HT1080 (cell line): Measurements from ENCODE around the gene RASL10A. TPM values are rescaled to one million over a fixed set of nuclear protein-coding genes. Genes with fewer than 3 reads are reported as not detected.
"Not testable (repeated sequence)": the region's sequence is repeated elsewhere in the genome, so short reads cannot be mapped to it uniquely, and the experiment has no call there.

Source experiments
- DNase-seq: peaks from one replicate; pipeline ENCODE4 v3.0.0-alpha.2; 2015; ENCODE audit warnings: low read depth
- polyA plus RNA-seq, 2 experiments: library from polyadenylated mRNA; depleted of rRNA; stranded (reverse); fragments of >200 nt; gene quantifications; 2 replicates each; pipeline ENCODE4 v1.2.3, GENCODE V29; 2015
- total RNA-seq: library from RNA; depleted of rRNA; stranded (reverse); fragments of >200 nt; shearing (Covaris generic); gene quantifications from 2 replicates; pipeline ENCODE4 v1.2.3, GENCODE V29; 2014; rRNA removed

The RASL10A gene, protein sequence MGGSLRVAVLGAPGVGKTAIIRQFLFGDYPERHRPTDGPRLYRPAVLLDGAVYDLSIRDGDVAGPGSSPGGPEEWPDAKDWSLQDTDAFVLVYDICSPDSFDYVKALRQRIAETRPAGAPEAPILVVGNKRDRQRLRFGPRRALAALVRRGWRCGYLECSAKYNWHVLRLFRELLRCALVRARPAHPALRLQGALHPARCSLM
- total RNA-seq: 1.5 and 3.6 TPM in 2 replicates
- polyA plus RNA-seq (2015; cell fraction: cytosol; rRNA removed): 0.34 TPM in 1 of 2 replicates, not detected in the other
- polyA plus RNA-seq (2015; cell fraction: nucleus; rRNA removed): 2.2 and 3.7 TPM in 2 replicates

DNA sequence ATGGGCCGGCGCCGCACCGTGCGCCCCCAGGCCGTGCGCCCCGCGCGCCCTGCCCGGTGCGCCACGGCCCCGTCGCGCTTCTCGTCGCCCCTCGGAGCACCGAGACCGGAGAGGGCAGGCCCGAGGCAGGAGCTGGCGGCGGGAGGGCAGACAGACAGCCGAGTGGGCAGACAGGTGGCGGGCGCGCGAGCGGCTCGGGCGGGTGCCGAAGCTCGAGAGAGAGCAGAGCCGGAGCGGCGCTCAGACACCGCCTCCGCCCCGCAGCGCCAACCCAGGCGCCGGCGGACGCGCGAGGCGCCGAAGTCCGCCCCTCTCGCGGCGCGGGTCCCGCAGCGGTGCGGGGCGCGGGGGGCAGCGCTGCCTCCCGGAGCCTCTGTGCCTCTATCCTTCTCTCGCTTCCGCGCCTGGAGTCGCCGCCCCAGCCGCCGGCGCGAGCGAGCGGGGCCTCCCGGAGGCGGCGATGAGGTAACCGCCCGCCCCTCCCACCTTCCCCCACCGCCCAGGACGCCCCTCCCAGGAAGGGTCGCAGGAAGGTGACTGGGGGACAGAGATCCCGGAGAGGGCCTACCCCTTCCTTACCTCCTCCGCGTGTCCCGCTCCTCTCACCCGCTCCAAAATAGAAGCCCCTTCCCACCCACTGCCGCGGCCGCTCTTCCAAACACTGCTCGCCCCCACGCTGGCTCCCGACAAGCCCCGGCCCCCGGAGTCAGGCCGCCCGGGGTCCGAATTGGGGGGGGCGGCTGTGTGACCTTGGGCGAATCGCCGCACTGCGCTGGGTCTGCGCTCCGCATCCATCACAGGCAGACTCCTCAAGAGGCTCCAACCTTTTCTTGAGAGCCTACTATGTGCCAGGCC, at the start of gene RASL10A:
Gene RASL10A, minus strand, starts transcription at position 412 of the 855 bp plus-strand sequence. CDS start 451 bp downstream, outside the sequence.
- no peak for DNase-seq

DNA sequence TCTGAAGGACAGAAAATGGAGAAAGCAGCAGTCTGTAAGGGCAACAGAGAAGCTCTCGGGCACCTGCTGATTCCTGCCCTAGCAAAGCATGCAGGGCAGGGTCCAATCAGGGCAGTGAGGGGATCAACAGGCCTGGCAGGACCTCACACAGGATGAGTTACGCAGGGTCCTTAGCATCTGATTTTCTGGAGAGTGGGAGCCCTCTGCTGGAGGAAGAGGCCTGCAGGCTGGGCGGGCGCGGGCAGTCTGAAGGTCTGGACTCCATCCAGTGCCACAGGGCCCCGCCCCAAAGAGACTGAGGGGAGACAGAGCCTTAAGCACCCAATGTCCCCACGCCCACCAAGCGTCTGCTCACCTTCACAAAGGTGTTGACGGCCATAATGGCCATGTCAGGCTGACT, 44.0 kb upstream of the RASL10A start:
- peak; percentile 73 for DNase-seq

DNA sequence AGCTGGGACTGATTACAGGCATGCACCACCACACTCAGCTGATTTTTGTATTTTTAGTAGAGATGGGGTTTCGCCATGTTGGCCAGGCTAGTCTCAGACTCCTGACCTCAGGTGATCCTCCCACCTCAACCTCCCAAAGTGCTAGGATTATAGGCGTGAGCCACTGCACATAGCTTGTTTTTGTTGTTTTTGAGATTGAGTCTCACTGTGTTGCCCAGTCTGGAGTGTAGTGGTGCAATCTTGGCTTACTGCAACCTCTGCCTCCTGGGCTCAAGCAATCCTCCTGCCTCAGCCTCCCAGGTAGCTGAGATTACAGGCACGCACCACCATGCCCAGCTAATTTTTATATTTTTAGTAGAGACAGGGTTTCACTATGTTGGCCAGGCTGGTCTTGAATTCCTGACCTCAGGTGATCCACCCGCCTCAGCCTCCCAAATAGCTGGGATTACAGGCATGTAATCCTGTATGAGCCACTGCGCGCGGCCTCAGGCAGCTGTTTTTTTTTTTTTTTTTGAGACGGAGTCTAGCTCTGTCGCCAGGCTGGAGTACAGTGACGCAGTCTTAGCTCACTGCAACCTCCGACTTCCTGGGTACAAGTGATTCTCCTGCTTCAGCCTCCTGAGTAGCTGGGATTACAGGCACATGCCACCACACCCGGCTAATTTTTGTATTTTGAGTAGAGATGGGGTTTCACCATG, 41.8 kb upstream of the RASL10A start:
- not testable (repeated sequence) for DNase-seq

DNA sequence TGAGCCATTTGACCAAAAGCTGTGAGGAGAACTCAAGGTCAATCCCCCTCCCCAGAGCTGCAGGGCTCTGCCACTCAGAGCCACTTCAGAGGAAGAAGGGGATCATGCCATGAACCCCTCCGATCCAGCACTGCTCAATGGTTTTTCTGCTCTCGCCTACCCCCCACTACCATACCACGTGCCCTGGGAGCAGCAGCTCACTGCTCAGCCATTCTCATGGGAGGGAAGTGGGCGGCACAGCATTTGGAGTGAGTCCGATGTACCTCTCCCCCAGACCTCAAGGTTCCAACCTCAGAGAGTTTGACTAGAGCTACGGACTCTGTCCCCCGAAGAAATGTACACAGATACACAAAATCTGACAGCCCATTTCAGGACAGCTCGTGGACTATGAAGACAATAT, 38.4 kb upstream of the RASL10A start:
- DNase-seq: no peak

DNA sequence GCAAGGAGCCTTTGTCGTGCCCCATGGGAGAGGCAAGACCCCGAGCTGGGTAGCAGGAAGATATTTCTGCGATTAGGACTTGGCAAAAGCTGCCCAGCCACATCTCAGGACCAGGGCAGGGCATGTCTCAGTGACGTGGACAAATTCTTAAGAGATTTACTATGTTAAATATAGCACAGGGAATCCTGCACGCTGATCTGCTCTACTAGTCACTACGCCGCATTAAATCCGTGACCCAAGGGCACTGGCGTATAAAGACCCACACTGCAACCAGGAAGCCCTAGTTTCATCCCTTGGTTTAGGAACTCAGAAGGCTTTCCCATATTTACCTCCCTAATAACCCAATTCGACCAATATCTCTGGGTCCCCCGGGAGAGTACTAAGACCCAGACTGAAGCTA, 37.8 kb upstream of the RASL10A start:
- no peak for DNase-seq

DNA sequence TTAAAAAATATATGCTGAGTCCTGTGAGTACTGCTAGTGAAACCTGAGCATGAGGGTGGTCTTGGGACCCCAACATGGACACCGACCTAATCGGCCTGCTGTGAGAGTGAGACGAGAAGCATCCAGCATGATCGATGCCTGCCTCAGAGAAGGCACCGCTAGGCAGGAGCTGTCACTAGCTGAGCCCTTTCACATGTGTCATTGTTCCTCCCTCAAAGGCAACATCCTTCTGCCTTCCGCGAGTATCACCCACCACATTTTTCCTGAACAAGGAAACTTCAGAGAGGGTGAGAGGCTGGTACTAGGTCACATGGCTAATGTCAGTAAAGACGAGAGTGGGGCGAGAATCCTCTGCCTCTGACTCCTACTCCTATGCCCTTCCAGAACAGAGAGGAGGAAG, 37.3 kb upstream of the RASL10A start:
- no peak for DNase-seq

DNA sequence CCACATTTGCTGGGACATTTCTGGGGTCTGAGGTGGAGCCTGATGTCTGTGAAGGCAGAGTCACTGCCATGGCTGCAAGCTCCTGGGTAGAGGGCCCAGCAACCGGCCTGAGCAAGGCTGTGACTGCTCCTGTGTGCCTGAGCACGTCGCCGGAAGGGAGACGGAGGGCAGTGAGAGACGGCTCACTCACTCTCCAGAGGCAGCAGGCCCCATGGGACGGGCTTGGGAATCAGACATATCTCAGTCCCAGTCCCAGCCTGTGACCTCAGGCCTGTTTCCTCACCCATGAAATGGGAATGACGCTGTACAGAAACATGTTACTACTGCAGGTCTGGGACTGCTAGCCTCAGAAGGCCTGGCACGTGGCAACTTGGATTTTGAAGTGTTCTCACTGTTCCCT, 36.4 kb upstream of the RASL10A start:
- no peak for DNase-seq

DNA sequence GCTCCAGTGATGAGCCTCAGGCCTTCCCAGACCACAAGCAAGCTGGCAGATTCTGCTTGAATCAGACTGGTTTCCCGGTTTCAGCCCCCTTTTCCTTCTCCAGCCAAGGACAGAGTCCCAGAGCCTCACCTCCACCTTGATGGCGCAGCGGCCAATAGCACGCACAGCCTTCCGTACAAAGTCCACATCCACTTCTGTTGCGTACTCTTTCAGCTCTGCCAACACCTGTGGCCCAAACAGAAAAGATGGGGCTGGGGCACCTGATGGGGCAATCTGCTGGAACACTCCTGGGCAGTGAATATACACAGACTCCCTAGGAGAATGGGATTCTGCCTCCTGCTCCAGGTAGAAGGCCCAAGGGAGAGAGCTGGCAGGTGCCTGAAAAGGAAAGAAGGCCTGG, 35.5 kb upstream of the RASL10A start:
- no peak for DNase-seq

DNA sequence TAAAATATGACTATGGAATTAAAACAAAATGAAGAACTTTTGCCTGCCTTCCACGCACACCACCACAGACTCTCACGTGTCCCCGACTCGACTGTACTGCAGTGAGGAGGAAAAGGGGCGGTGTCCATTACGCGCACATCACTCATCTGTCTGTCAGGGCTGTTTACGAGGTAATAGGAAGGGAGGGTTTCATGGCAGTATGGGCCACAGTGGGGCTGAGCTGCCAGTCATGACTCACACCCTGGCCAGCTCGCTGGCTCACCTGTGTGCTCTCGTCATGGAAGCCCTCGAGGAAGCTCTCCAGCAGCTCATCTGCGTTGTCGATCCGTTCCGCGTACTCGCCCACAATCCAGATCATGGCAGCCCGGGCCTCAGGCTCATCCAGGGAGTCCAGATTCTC, 33.5 kb upstream of the RASL10A start:
- peak; percentile 21 for DNase-seq

DNA sequence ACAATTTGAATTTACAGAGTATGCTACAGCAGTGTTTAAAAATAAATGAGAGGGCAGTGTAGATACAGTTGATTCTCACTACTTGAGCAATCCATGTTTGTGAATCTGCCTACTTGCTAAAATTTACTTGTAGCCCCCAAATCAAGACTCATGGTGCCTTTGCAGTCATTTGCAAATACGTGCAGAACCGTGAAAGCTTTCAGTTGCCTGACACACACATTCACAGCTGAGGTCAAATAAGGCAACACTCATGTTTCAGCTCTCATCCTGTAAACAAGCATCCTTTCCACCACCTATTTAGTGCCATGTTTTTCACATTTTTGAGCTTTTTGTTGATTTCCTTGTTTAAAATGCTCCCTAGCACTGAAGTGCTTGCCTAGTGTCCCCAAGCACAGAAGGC, 32.5 kb upstream of the RASL10A start:
- no peak for DNase-seq

DNA sequence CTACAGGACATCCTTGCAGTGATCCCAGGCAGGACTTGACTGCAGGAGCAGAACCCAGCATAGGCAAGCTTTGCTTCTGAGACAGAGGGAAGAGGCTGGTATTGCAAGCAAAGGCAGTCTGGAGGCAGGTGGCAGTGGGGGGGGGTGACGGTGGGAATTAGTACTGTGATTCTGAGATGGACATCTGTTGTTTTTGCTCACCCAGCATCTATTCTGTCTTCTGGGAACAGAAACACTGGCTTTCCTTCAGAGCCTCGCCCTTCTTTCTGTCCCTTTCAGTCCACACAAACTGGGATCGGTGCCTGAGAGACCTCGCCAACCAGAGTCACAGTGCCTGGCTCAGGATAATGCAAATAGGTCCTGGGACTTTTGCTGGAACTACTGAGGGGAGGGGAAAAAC, 31.2 kb upstream of the RASL10A start:
- DNase-seq: no peak

DNA sequence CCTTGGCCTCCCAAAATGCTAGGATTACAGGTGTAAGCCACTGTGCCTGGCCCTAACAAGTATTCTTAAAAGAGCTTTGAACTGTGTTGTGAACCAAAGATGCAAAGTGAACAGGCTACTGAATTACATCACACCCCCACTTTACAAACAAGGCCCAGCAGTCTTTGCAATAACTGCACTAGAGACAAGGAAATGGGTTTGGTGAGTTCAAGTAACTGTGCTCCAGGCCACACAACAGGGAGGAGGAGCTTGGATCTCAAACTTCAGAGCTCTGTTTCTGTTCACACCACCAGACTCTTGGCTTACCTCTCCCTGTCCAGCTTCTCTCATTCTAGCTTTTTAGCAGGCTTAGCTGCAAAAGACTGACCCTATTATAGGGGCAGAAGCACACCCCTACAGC, 30.4 kb upstream of the RASL10A start:
- DNase-seq: no peak

DNA sequence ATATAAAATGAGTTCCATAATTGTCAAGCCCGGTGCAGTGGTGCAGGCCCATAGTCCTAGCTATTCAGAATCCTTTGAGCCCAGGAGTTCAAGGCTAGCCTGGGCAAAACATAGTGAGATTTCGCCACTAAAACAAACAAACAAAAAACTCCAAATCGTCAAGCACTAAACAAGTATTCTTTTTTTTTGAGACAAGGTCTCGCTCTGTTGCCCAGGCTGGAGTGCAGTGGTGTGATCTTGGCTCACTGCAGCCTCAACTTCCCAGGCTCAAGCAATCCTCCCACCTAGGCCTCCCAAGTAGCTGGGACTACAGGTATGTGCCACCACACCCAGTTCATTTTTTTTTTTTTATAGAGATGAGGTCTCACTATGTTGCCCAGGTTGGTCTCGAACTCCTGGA, 29.4 kb upstream of the RASL10A start:
- DNase-seq: not testable (repeated sequence)

DNA sequence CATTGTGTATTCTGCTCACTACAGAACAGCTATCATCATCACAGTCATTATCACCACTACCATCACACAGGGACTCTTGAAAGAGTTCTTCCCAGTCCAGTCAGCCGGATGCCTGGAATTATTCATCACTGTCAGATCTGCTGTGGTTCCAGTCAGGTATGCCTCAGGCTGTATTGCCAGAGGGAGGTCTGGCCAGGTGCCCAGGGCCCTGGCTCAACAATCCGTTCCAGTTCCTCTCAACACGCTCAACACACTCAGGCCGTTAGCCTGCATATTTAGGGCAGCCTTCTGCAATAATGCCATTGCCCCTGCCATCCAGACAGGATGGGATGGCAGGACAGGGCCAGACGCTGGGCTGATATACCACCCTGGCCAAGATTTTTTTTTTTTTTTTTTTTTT, 28.6 kb upstream of the RASL10A start:
- peak; percentile 99 for DNase-seq

DNA sequence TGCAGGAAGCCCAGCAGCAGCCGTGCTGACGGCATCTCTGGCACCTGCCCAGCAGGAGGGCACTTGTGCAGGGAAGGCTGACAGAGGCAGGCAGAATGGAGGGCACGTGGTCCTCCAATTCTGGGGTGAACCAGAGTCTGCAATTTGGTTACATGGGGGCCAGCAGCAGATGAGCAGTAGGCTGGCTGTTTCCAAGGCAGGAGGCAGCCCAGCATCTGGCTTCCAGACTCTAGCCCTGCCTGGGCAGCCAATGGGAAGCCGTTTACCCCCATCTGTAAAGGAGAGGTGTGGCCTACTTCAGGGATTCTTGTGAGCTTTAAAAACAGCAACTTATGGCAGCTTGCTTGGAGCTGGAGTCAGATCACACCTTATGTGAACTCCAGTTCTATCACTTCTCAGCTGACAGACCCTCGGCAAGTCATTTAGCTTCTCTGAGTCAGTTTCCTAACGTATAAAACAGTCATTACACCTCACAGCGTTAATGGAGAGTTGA, 27.9 kb upstream of the RASL10A start:
- DNase-seq: peak; percentile 85

DNA sequence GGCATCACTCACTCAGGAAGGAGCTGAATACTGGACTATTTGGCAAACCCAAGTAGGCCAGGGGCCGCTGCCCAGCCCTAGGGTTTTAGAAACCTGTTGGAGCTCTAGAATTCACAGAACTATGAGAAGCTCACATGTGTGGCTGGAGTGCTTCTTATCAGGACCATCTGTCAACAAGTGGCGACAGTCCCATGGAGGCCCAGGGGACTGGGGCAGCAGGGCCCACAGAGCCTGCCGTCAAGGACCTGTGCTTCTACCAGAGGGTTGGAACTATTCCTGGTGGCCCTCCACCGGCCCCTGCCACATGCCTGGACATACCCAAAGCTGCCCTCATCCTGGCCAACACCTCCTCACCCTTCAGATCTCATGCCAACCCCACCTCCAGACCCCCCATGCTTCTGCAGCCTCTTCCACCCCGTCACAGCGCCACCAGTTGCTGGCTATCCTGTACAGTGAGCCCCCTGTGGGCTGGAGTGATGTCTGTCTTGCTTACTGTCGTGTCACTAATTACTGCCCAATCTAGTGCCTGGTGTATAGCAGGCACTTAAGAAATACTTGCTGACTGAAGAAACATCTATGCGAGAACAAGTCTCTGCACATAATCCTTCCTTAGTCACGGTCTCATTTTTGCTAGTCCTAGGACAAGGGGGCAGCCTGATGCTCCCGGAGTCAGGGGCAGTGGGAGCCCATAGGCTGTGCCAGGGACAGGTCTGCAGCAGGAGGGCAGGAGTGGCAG, 27.2 kb upstream of the RASL10A start:
- no peak for DNase-seq

DNA sequence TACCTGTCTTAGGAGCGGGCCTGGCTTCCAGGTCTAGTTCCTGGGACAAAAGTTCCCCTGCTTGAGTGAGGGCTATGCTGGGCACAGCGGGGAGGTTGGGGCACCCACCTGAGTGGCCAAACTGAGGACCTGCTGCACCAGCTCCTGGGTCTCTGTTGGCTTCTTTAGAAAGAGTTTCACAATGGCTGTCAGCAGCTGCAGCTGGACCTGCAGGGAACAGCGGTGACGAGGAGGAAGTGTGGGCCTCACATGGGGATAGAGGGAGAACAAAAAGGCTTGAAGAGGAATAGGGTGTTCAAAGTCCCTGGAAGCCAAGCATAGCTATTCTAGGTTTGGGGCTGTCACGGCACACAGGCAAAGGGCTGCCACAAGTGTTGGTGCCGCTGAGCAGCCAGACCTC, 26.7 kb upstream of the RASL10A start:
- DNase-seq: no peak

DNA sequence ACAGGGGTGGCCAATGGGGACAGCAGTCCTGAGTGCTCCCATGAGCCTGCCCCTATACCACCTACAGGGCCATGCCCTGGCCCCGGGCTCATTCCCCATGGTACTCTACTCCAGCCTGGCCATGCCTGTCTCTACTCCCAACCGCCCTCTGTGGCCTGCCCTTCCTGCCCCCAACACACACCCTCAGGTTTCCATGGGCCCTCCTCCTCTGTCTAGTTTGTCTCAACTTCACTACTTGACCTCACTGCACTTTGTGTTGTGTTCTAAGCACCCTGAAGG, 26.3 kb upstream of the RASL10A start:
- DNase-seq: no peak

DNA sequence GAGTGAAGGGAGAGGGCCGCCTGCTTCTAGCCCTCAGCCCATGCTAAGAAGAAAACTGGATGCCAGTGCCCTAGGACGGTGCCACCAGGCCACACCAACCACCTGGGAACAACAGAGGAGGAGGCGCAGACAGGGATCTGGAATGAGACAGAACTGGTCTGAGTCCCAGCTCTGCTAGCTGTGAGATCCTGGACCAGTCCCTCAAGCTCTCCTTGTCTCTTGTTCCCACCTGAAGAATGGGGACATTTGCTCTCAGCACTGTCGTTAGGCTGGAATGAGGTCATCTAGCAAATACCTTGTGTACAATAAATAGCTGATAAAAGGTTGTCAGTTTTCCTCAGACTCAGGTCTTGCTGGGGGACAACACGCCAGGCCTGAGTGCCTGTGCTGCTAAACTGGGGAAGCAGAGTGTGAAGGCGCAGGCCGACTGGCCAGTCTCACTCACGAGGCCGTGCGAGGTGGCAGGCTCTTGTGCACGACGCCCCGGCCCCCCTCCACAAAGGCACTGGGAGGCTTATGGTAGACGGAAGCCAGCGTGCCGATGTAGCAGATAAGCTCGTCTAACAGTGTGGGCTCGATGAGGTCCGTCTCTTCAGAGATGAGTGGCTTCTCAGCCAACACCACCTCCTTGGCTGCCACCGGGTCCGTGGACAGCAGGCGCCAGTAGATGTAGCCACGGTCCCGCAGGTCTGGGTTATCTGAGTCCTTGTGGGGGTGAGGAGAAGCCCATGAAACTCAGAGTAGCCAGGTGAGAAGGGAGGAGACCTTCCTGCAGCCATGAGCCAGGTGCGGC, 25.8 kb upstream of the RASL10A start:
- DNase-seq: no peak

DNA sequence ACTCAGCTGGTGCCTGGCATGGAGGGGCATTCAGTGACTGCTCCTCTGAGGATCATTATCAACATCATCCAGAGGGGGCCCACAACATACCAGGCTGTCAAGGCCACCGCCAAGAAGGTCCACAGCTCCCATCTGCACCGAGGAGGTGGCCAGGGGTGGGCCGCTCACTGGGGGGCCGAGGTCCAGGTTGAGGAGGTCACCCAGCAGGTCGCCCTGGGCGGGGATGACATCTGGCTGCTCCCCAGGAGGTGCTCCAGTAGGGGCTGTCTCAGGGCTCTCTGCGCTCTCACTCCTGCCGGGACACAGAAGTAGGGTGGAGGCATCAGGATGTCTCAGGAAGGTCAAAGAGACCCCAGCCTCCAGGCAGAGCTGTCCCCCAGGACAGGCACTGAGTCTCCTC, 25.1 kb upstream of the RASL10A start:
- no peak for DNase-seq
